Purkinje cell (primary cell): ENCODE data around the gene BBX. TPM values are rescaled to one million over a fixed set of nuclear protein-coding genes. Genes with fewer than 3 reads are reported as not detected.

ENCODE experiments used
- polyA plus RNA-seq: library from polyadenylated mRNA; unstranded; fragments of >200 nt; fragmentation: Nextera tagmentation; gene quantifications from 2 replicates; pipeline ENCODE4 v1.2.1, GENCODE V29; 2014

The BBX gene
- polyA plus RNA-seq: 56.9 and 104 TPM in 2 replicates

DNA sequence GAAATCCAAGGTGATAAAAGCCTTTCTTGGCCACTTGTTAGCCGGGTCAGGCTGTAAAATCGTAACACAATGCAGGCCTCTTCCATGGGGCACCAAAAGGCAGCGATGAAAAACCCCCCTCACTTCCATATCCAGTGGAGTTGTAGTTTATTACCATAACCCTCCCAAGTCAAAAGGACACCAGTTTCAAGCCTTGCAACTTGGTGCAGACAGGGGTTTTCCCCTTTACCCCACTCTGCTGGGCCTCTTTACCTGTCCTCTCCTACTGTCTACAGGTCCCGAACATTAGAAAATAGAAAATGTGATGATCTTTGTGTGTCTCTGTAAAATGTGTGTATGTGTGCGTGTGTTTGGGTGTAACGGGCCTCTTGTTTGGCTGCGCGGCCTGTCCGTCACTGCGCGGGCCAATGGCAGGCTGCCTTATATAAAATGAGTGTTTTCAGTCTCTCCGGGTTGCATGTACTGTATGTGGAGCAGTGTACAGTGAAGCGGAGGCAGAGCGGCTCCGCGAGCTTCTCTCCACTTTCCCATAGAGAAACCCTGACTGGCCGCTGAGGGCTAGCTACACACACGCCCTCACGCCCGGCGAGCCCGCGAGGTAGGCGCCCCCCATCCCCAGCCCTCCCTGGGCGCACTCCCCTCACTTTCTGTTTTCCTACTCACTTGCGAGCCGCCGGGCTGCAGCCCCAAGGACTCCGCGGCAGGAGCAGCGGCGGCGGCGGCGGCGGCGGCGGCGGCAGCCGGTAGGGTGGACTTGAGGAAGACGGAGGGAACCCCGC, at the start of gene BBX:
TSS of gene BBX (plus strand) at position 453 of the 779 bp plus-strand sequence. CDS start 187,499 bp downstream, outside the sequence.

Other genes with a start within 250 kb of the BBX start
- not detected in 2 replicates for gene CCDC54, start 145.5 kb upstream of the BBX start, polyA plus RNA-seq